ENCODE results near the gene MAD1L1.

DNA sequence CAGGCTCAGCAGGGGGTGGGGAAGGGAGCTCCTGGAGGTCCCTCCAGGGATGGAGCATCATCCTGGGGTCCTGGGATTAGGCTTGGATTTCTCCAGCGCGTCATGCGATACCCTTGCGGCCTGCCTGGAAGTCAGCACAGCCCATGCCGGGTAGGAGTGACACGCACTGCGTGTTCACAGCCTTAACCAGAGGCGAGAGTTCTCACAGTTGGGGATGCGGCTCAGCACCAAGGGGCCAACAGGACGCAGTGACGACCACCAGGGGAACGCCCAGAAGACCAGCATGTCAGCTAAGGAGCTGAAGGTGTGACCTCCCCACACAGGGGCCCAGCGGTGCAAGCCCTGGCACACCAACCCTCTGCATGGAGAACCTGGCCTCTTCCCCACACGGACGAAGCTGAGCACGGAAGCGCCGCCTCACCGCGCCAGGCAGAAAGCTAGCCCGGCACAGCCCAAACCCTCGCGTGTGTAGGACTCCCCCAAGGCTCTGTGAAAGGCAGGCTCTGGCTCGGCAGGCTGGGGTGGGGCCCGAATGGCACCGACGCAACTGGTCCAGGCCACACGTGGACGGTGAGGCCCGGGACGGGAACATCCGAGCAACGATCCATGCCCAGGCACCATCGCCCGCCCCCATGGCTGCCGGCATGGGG is 364.1 kb downstream of the MAD1L1 start:
- TF ChIP-seq GATA3 (IDR thresholded peaks at IDR 0.05; ENCODE audit: low read depth, low read length), result no peak
- TF ChIP-seq GATA2 (IDR thresholded peaks at IDR 0.05; ENCODE audit: low read depth, low read length), result no peak
